ENCODE measurements around the gene TMEM208.

Gene TMEM208

DNA sequence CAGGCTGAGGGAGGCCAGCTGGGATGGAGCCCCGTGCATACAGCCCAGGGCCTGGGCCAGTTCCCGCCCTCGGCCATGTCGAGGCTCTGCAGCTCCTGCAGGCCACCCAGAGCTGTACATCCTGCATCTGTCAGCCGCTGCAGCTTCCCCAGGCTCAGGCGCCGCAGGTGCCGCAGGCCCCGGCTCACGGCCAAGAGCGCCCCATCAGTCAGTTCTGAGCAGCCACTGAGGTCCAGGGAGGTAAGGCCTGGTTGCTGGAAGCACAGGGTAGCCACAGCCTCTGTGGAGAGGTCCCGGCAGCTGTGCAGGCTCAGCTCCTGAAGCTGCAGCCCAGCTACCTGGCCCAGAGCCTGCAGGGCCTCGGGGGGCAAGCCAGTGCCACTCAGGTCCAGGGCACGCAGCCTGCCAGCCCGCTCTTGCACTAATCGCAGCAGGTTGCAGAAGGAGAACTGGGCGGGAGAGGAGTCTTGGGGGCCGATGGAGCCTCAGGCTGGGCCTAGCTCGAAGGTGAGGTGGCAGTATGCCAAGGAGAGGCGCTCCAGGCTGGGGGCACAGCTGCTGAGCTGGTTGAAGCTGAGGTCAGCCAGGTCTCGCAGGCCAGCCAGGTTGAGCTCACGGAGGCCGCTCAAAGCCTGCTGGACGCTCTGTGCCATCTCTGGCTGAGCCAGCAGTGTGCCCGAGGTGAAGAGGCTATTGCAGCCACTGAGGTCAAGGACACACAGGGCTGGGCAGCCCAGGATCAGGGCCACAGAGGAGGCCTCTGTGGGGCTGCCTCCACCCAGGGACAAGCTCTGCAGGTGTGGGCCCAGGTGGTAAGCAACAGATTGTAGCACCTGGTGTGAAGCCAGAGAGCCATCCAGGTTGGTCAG, 16.6 kb upstream of the TMEM208 start:
- Histone ChIP-seq H3K9me3 (no peaks in the 10 kb centered on the region), H3K27me3 (no peaks in the 10 kb centered on the region), H3K4me3 (ENCODE audit: low read depth, low read length) (no peak overlapping the region), H3K36me3 (no peaks in the 10 kb centered on the region), H3K4me1 (peaks cover 13% of the 10 kb centered on the region)
- TF ChIP-seq, protein P1, sequence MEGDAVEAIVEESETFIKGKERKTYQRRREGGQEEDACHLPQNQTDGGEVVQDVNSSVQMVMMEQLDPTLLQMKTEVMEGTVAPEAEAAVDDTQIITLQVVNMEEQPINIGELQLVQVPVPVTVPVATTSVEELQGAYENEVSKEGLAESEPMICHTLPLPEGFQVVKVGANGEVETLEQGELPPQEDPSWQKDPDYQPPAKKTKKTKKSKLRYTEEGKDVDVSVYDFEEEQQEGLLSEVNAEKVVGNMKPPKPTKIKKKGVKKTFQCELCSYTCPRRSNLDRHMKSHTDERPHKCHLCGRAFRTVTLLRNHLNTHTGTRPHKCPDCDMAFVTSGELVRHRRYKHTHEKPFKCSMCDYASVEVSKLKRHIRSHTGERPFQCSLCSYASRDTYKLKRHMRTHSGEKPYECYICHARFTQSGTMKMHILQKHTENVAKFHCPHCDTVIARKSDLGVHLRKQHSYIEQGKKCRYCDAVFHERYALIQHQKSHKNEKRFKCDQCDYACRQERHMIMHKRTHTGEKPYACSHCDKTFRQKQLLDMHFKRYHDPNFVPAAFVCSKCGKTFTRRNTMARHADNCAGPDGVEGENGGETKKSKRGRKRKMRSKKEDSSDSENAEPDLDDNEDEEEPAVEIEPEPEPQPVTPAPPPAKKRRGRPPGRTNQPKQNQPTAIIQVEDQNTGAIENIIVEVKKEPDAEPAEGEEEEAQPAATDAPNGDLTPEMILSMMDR (IDR thresholded peaks at IDR 0.05; ENCODE audit: low read depth, low read length) = no peak
- no peak for DNase-seq

DNA sequence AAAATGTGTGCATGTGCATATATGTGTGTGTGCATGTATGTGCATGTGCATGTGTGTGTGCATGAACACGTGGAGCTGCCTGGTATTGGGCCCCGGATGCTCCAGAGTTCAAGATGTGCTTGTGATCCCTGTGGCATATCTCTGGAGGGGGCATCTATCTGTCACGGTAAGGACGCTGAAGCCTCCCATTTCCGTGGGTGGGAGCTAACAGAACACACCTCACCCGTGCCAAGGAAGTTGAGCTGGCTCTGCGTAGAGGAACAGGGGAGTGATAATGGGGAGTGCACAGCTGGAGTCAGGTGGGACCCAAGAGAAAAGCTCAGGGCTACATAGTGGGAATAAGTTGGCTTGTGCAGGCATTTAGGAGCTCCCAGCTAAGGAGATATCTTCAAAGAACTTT, 15.3 kb upstream of the TMEM208 start:
- no peak for DNase-seq
- Histone ChIP-seq H3K36me3 (no peaks in the 10 kb centered on the region), H3K27me3 (no peaks in the 10 kb centered on the region), H3K9me3 (no peaks in the 10 kb centered on the region), H3K4me1 (peaks cover 18% of the 10 kb centered on the region), H3K4me3 (ENCODE audit: low read depth, low read length) (no peak overlapping the region)
- TF ChIP-seq, protein P1 (IDR thresholded peaks at IDR 0.05; ENCODE audit: low read depth, low read length) = no peak

DNA sequence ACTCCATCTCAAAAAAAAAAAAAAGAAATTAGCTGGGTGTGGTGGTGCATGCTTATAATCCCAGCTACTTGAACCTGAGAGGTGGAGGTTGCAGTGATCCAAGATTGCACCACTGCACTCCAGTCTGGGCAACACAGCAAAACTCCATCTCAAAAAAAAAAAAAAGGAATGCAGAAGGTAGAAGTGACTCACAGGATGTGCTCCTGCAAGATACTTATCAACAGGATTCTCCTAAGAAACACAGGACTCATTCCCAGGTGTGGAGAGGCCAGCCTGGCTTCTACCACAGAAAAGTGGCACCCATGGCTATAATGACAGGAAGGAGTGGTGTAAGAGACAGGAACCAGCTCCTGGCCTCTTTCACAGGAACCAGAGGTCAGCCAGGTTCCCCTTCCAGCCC, 14.2 kb upstream of the TMEM208 start:
- H3K36me3 ChIP-seq = no peaks in the 10 kb centered on the region
- no peak for DNase-seq
- H3K9me3 ChIP-seq = no peaks in the 10 kb centered on the region
- TF ChIP-seq, protein P1 (IDR thresholded peaks at IDR 0.05; ENCODE audit: low read depth, low read length) = no peak
- no peak overlapping the region for H3K4me3 ChIP-seq (ENCODE audit: low read depth, low read length)
- no peaks in the 10 kb centered on the region for H3K27me3 ChIP-seq
- H3K4me1 ChIP-seq = peaks cover 20% of the 10 kb centered on the region

DNA sequence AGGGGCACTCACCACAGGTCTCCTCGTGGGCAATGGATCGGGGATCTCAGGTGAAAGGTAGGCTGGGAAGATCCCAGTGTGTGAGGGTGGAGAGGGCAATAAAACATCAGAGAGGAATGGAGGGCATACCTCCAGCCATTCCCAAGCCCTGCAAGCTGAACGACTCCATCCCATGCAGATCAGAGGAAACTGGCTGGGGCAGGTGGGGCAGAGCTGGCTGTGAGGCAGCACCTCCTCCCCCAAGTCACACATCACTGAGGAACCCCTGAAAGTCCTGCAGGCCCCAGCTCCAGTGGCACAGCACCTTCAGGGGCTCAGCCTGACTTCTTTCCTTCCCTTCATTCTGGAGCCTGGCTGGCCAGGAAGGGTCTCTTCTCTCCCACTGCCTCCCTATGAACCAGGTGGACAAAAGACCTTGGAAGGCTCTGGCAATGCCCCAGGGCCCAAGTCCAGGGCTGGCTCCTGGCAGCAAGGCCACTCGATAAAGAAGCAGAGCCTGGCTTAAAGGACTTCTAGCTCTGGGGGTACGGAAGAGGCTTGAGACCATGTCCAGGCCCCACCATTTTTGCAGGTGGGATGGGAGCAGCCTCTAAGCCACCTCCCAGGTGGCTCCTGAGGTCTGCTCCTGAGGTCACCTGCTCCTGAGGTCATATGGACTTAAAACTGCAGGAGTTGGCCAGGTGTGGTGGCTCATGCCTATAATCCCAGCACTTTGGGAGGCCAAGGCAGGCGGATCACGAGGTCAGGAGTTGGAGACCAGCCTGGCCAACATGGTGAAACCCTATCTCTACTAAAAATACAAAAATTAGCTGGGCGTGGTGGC, 13.5 kb upstream of the TMEM208 start:
- Histone ChIP-seq H3K36me3 (no peaks in the 10 kb centered on the region), H3K4me3 (ENCODE audit: low read depth, low read length) (no peak overlapping the region), H3K4me1 (peaks cover 14% of the 10 kb centered on the region), H3K9me3 (no peaks in the 10 kb centered on the region), H3K27me3 (no peaks in the 10 kb centered on the region)
- no peak for DNase-seq
- TF ChIP-seq, protein P1 (IDR thresholded peaks at IDR 0.05; ENCODE audit: low read depth, low read length) = no peak

GRCh38 chr16:67215706-67216105, 11.2 kb upstream of the TMEM208 start:
- no peaks in the 10 kb centered on the region for H3K36me3 ChIP-seq
- TF ChIP-seq, protein P1 (IDR thresholded peaks at IDR 0.05; ENCODE audit: low read depth, low read length) = no peak
- H3K4me3 ChIP-seq (ENCODE audit: low read depth, low read length) = no peak overlapping the region
- DNase-seq = no peak
- H3K27me3 ChIP-seq = no peaks in the 10 kb centered on the region
- peaks cover 14% of the 10 kb centered on the region for H3K4me1 ChIP-seq
- no peaks in the 10 kb centered on the region for H3K9me3 ChIP-seq

Data from BE2C (cell line).